IPS DF 6.9 (cell line): ENCODE measurements around the gene RAB38.

Experiments used
- DNase-seq: peaks from one replicate; pipeline ENCODE4 v3.0.0-alpha.2; 2013; ENCODE audit warnings: low read depth, low spot score
- H3K27ac ChIP-seq: one replicate; pipeline ENCODE4 v1.5.1; 2013; ENCODE audit warnings: low read length, control low read depth
- H3K27me3 ChIP-seq: 2 replicates; pipeline ENCODE4 v1.6.1; 2013; ENCODE audit warnings: mild to moderate bottlenecking, low read length; ENCODE audit not compliant: control insufficient read depth, insufficient read depth
- H3K36me3 ChIP-seq: 2 replicates; pipeline ENCODE4 v1.6.1; 2013; ENCODE audit warnings: low read length; ENCODE audit not compliant: control insufficient read depth, insufficient read depth
- H3K4me1 ChIP-seq: 2 replicates; pipeline ENCODE4 v1.6.1; 2013; ENCODE audit warnings: low read length; ENCODE audit not compliant: control insufficient read depth, insufficient read depth
- H3K4me3 ChIP-seq: 2 replicates; pipeline ENCODE4 v1.5.1; 2013; ENCODE audit warnings: mild to moderate bottlenecking, low read length
- H3K9me3 ChIP-seq: 2 replicates; pipeline ENCODE4 v1.6.1; 2013; ENCODE audit warnings: low read length, inconsistent platforms; ENCODE audit not compliant: control insufficient read depth, insufficient read depth
- WGBS: extraction: QIAGEN DNeasy Blood & Tissue Kit; methylation state at CpG from one replicate; pipeline ENCODE4 v1.1.7; 2013; ENCODE audit warnings: mixed read lengths, missing lambda C conversion rate; ENCODE audit not compliant: insufficient read length, insufficient coverage; 5-methylcytosine and 5-hydroxymethylcytosine counted together

The RAB38 gene

DNA sequence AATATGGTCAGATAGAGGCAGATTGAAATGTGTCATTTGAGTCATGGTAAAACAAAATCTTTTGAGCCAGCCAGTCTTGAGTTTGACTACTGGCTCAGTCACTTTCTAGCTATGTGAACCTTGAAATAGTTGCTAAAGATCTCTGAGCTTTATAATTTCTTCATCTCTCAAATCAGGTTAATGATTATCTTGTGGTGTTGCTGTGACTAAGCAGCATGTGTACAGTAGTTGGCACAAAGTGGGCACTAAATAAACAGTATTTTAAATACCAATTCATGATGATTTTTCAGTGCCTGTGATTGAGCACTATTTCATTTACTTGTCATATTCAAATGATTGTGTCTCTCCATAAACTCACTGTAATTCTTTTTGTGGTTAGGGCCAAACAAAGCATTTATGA, 70.8 kb downstream of the RAB38 start:
- no peaks in the 10 kb centered on the region for H3K27me3 ChIP-seq
- H3K9me3 ChIP-seq = no peaks in the 10 kb centered on the region
- DNase-seq = no peak
- H3K4me1 ChIP-seq = no peaks in the 10 kb centered on the region
- no peaks in the 10 kb centered on the region for H3K36me3 ChIP-seq
- no peak overlapping the region for H3K4me3 ChIP-seq
- no peak overlapping the region for H3K27ac ChIP-seq

DNA sequence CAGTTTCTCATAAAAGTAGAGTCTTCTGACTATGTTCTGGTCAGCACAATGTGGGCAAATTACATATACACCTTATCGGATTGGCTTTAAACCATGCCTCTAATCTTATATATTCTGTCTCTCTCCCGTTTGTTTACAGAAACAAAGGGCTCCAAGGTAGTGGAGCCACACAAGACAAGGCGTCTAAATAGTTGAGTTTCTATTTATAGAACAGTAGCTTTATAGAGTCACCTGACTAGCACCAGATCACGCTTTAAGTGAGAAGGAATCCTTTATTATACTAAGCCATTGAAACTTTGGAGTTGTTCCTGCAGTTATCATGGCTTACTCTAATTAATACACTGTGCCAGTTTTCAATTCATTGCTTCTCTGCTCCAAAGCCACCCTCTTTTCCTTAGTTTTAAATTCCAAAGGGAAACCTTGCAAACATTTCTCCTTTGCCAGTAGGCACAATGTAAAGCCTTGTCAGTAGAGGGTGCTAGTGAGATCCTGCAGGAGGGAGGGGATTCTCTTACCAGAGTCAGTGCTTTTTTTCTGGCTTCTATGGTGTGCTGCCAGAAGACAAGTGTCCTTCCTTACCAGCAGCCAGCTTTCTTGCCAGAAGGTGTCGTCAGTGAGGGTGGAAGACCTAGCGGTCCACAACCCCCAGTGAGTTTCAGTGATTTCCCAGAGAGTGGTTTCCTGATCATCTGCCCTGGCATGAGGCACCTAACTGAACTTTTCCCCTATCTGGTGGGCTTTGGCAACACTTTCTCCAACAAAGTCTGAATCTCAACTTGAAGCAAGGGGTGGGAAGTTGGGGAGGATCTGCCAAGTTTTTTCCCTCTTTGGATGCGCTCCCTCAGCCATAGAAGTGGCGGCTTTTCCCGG, 71.7 kb downstream of the RAB38 start:
- H3K4me1 ChIP-seq = no peaks in the 10 kb centered on the region
- no peaks in the 10 kb centered on the region for H3K27me3 ChIP-seq
- WGBS = no CpG with 5 or more reads among the region's 9 CpGs
- H3K36me3 ChIP-seq = no peaks in the 10 kb centered on the region
- no peak overlapping the region for H3K4me3 ChIP-seq
- peak; percentile 91 for DNase-seq
- H3K27ac ChIP-seq = no peak overlapping the region
- no peaks in the 10 kb centered on the region for H3K9me3 ChIP-seq

- Histone ChIP-seq H3K27me3 (no peaks in the 10 kb centered on the region), H3K4me1 (no peaks in the 10 kb centered on the region), H3K36me3 (no peaks in the 10 kb centered on the region), H3K4me3 (no peak overlapping the region), H3K27ac (no peak overlapping the region), H3K9me3 (no peaks in the 10 kb centered on the region)
- DNase-seq = no peak
- WGBS = 100% methylated on average over 1 of the region's 3 CpGs
These were observed 72.7 kb downstream of the RAB38 start for GRCh38 chr11:88102598-88102934.

DNA sequence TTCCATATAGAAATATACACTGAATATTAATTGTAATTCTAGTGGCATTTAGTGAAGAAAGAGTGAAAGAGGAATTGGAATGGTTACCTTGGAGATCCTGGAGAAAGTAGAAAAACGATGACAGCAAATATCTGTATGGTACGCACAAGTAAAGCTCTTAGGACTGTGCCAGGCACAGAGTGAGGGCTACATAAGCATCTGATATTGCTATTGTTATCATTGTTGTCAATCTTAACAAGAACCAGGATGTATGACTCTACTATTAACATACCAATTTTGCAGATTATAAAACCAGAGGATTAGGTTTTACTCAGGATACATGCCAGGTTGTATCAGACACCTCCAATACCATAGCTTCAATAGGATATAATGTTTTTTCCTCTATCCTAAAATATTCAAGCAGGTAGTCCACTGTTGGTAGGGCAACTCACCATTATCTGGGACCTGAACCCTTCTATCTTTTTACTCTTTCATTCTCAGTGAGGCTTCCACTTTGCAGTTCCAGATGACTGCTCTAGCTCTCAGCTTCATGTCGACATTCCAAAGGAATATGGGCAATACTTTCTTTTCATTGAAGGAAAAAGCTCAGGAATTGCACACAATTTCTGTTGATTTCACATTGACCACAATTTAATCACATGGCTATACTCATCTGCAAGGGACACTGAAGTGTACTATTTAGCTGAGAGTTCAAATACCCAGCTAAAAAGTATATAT, 73.2 kb downstream of the RAB38 start:
- DNase-seq = no peak
- H3K4me1 ChIP-seq = no peaks in the 10 kb centered on the region
- no peak overlapping the region for H3K4me3 ChIP-seq

GRCh38 chr11:88100151-88100550, 75.1 kb downstream of the RAB38 start:
- DNase-seq = no peak
- no CpG with 5 or more reads among the region's 6 CpGs for WGBS

More for the DNA sequence above, 73.2 kb downstream of the RAB38 start:
- Histone ChIP-seq H3K36me3 (no peaks in the 10 kb centered on the region), H3K27ac (no peak overlapping the region), H3K27me3 (no peaks in the 10 kb centered on the region), H3K9me3 (no peaks in the 10 kb centered on the region)
- no CpG with 5 or more reads among the region's 3 CpGs for WGBS

DNA sequence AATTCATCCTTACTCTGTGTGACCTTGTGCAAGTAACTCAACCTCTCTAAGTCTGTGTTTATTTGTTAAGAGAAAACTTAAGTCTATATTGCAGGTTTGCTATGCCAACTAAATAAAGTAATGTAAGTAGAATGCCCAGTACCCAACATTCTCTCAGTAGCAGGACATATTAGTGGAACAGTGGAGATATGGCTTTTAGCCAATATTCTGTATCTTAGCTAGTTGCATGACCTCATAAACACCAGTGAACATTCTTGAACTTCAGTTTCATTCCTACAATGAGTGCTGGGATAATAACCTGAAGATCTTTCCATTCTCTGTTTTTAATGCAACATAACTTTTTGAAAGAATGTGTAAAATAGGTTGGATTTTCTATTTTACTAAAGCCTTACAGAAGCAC, 77.0 kb downstream of the RAB38 start:
- Histone ChIP-seq H3K36me3 (no peaks in the 10 kb centered on the region), H3K9me3 (no peaks in the 10 kb centered on the region), H3K27ac (no peak overlapping the region), H3K4me1 (no peaks in the 10 kb centered on the region), H3K4me3 (no peak overlapping the region), H3K27me3 (no peaks in the 10 kb centered on the region)
- no peak for DNase-seq

More at GRCh38 chr11:88100151-88100550, 75.1 kb downstream of the RAB38 start:
- no peaks in the 10 kb centered on the region for H3K9me3 ChIP-seq
- no peaks in the 10 kb centered on the region for H3K4me1 ChIP-seq
- H3K27ac ChIP-seq = no peak overlapping the region
- H3K4me3 ChIP-seq = no peak overlapping the region
- H3K27me3 ChIP-seq = no peaks in the 10 kb centered on the region
- no peaks in the 10 kb centered on the region for H3K36me3 ChIP-seq

GRCh38 chr11:88089134-88089533, 86.1 kb downstream of the RAB38 start:
- H3K4me3 ChIP-seq = no peak overlapping the region
- WGBS = no CpG with 5 or more reads among the region's 1 CpG
- H3K27me3 ChIP-seq = no peaks in the 10 kb centered on the region
- H3K9me3 ChIP-seq = no peaks in the 10 kb centered on the region
- H3K36me3 ChIP-seq = no peaks in the 10 kb centered on the region
- no peak overlapping the region for H3K27ac ChIP-seq
- no peaks in the 10 kb centered on the region for H3K4me1 ChIP-seq
- no peak for DNase-seq

DNA sequence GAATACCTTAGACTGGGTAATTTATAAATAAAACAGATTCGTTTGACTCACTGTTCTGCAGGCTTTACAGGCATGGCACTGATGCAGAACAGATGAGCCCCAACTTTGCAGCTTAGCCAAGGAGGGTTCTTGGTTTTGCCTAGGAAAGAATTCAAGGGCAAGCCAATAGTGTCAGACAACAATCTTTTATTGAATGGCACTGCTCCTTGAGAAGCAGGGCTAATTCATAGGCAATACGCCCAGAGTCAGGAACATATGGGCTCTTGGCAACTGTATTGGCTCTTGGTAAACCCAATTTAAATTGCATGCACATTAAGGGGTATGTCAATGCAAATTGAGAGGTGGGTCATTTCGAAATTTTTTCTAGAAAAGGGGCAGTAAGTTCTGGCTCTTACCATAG, 87.9 kb downstream of the RAB38 start:
- DNase-seq = no peak
- Histone ChIP-seq H3K36me3 (no peaks in the 10 kb centered on the region), H3K9me3 (no peaks in the 10 kb centered on the region), H3K27ac (no peak overlapping the region), H3K27me3 (no peaks in the 10 kb centered on the region), H3K4me1 (no peaks in the 10 kb centered on the region), H3K4me3 (no peak overlapping the region)
- WGBS = no CpG with 5 or more reads among the region's 3 CpGs

- Histone ChIP-seq H3K4me1 (no peaks in the 10 kb centered on the region), H3K27ac (no peak overlapping the region), H3K9me3 (no peaks in the 10 kb centered on the region), H3K27me3 (no peaks in the 10 kb centered on the region), H3K36me3 (no peaks in the 10 kb centered on the region), H3K4me3 (no peak overlapping the region)
- no peak for DNase-seq
- no CpG with 5 or more reads among the region's 2 CpGs for WGBS
These were observed 88.9 kb downstream of the RAB38 start for GRCh38 chr11:88086297-88086696.

DNA sequence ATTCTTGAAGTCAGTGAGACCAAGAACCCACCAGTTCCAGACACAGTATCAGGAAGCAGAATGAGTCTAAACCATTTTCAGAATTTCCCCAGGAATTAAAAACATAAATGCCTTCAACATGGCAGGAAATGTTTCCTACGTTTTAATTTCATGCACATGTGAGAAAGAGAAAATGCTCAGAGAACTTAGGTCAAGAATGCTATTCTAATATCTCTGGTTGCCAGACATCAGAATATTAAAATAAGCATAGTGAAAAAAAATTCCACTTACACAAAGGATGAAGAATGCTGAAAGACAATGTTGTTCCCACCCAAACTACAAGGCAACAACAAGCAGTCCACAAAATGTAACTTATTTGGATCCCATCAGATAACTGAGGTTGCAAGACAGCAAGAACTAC, 104.8 kb downstream of the RAB38 start:
- Histone ChIP-seq H3K9me3 (no peaks in the 10 kb centered on the region), H3K36me3 (no peaks in the 10 kb centered on the region; the same call in 1 of the 2 replicates), H3K27ac (no peak overlapping the region), H3K4me1 (no peaks in the 10 kb centered on the region), H3K27me3 (no peaks in the 10 kb centered on the region), H3K4me3 (no peak overlapping the region)
- no peak for DNase-seq
- no CpG with 5 or more reads among the region's 1 CpG for whole genome bisulfite sequencing
